Fibroblast of villous mesenchyme (primary cell): ENCODE data around the gene POU5F2. TPM values are rescaled to one million over a fixed set of nuclear protein-coding genes. Genes with fewer than 3 reads are reported as not detected.
A peak's percentile ranks its signal among the peaks of the same experiment; 100 is the strongest.

Source experiments
- DNase-seq: peaks from one replicate; pipeline ENCODE4 v3.0.0-alpha.2; 2010; ENCODE audit warnings: low read depth
- H3K4me3 ChIP-seq: 2 replicates; pipeline ENCODE4 v1.5.1; 2011; ENCODE audit warnings: low read depth, mild to moderate bottlenecking, low read length
- total RNA-seq: library from RNA; depleted of rRNA; stranded (reverse); fragments of >200 nt; gene quantifications from 2 replicates; pipeline ENCODE4 v1.2.3, GENCODE V29; 2012
- TF ChIP-seq, protein P1 (sequence below): IDR thresholded peaks from 2 replicates; pipeline ENCODE4 v1.5.1; 2012; ENCODE audit warnings: low read depth, mild to moderate bottlenecking, low read length; ENCODE audit not compliant: insufficient read depth

POU5F2 gene
- total RNA-seq, 1 donor, result 2.2 TPM

GRCh38 chr5:93777620-93778019 is 36.2 kb upstream of the POU5F2 start:
- TF ChIP-seq, protein P1, sequence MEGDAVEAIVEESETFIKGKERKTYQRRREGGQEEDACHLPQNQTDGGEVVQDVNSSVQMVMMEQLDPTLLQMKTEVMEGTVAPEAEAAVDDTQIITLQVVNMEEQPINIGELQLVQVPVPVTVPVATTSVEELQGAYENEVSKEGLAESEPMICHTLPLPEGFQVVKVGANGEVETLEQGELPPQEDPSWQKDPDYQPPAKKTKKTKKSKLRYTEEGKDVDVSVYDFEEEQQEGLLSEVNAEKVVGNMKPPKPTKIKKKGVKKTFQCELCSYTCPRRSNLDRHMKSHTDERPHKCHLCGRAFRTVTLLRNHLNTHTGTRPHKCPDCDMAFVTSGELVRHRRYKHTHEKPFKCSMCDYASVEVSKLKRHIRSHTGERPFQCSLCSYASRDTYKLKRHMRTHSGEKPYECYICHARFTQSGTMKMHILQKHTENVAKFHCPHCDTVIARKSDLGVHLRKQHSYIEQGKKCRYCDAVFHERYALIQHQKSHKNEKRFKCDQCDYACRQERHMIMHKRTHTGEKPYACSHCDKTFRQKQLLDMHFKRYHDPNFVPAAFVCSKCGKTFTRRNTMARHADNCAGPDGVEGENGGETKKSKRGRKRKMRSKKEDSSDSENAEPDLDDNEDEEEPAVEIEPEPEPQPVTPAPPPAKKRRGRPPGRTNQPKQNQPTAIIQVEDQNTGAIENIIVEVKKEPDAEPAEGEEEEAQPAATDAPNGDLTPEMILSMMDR, result no peak
- H3K4me3 ChIP-seq, result no peak overlapping the region
- no peak for DNase-seq

- TF ChIP-seq, protein P1, result no peak
- H3K4me3 ChIP-seq, result no peak overlapping the region
These were observed 15.0 kb upstream of the POU5F2 start for GRCh38 chr5:93756372-93756771.

GRCh38 chr5:93755716-93756115 is 14.3 kb upstream of the POU5F2 start:
- no peak overlapping the region for H3K4me3 ChIP-seq
- DNase-seq, result no peak
- TF ChIP-seq, protein P1, result no peak

More at GRCh38 chr5:93756372-93756771, 15.0 kb upstream of the POU5F2 start:
- DNase-seq, result no peak

- TF ChIP-seq, protein P1, result no peak
- DNase-seq, result no peak
- H3K4me3 ChIP-seq, result no peak overlapping the region
These were observed 7.5 kb upstream of the POU5F2 start for GRCh38 chr5:93748875-93749397.

GRCh38 chr5:93746406-93747056 is 5.1 kb upstream of the POU5F2 start:
- no peak overlapping the region for H3K4me3 ChIP-seq
- no peak for DNase-seq
- TF ChIP-seq, protein P1, result no peak

GRCh38 chr5:93736284-93736683 is 5.1 kb downstream of the POU5F2 start:
- no peak overlapping the region for H3K4me3 ChIP-seq
- TF ChIP-seq, protein P1, result no peak
- peak; percentile 71 for DNase-seq
